ENCODE results near the gene RPL19.

DNA sequence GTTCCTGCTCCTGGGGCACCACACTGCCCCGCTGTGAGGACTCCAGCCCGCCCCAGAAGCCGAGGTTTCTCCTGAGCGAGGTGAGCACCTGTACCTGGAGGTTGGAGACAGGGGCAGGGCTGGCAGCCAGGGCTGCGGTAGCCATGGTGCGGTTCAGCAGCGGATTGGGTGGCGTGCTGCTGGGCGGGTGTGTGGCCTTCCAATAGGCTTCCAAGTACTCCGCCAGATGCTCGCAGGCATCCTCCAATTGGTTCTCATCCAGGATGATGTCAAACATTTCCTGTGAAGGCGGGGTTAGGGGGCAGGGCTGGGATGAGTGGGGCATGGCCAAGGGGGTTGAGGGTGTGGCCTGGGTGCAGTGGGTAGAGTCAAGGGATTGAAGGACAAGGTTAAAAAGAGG lies 22.8 kb upstream of the RPL19 start:
- no peak for TF ChIP-seq SUZ12 (IDR thresholded peaks at IDR 0.05)
- no peak for TF ChIP-seq FOXA1 (IDR thresholded peaks at IDR 0.05)
- no peak for TF ChIP-seq ZNF384 (IDR thresholded peaks at IDR 0.05)
- no peak for TF ChIP-seq FOXM1 (IDR thresholded peaks at IDR 0.05; ENCODE audit: borderline replicate concordance)
- no peak for TF ChIP-seq ARNT (IDR thresholded peaks at IDR 0.05)
- no peak for TF ChIP-seq BHLHE40 (IDR thresholded peaks at IDR 0.05; ENCODE audit: borderline replicate concordance)
